Middle frontal gyrus (tissue), 1 donor: ENCODE results near the gene CDKAL1.
"Not testable (repeated sequence)": the region's sequence is repeated elsewhere in the genome, so short reads cannot be mapped to it uniquely, and the experiment has no call there.

ENCODE experiments used
- DNase-seq: peaks from one replicate; pipeline ENCODE4 v3.0.0-alpha.2; 2015; ENCODE audit warnings: low spot score; ENCODE audit errors: extremely low spot score

CDKAL1 gene

GRCh38 chr6:20633566-20634340 is 99.5 kb downstream of the CDKAL1 start:
- DNase-seq, result no peak

GRCh38 chr6:20639161-20639560 is 104.9 kb downstream of the CDKAL1 start:
- DNase-seq, result no peak

GRCh38 chr6:20640181-20640580 is 105.9 kb downstream of the CDKAL1 start:
- no peak for DNase-seq

GRCh38 chr6:20642441-20642840 is 108.2 kb downstream of the CDKAL1 start:
- DNase-seq, result no peak

- no peak for DNase-seq
Observed at GRCh38 chr6:20644667-20645370, 110.6 kb downstream of the CDKAL1 start.

- DNase-seq, result not testable (repeated sequence)
Observed at GRCh38 chr6:20645572-20645971, 111.3 kb downstream of the CDKAL1 start.

GRCh38 chr6:20647585-20647984 is 113.3 kb downstream of the CDKAL1 start:
- no peak for DNase-seq

GRCh38 chr6:20649696-20650470 is 115.6 kb downstream of the CDKAL1 start:
- DNase-seq, result not testable (repeated sequence)

- DNase-seq, result no peak
Observed at GRCh38 chr6:20652299-20653084, 118.2 kb downstream of the CDKAL1 start.

- DNase-seq, result no peak
Observed at GRCh38 chr6:20653085-20653479, 118.8 kb downstream of the CDKAL1 start.

GRCh38 chr6:20655317-20655716 is 121.1 kb downstream of the CDKAL1 start:
- no peak for DNase-seq

GRCh38 chr6:20657274-20657800 is 123.1 kb downstream of the CDKAL1 start:
- DNase-seq, result no peak

GRCh38 chr6:20658053-20658452 is 123.8 kb downstream of the CDKAL1 start:
- DNase-seq, result no peak

- no peak for DNase-seq
Observed at GRCh38 chr6:20658516-20658915, 124.3 kb downstream of the CDKAL1 start.

- DNase-seq, result no peak
Observed at GRCh38 chr6:20660534-20660933, 126.3 kb downstream of the CDKAL1 start.

- DNase-seq, result no peak
Observed at GRCh38 chr6:20661721-20662120, 127.5 kb downstream of the CDKAL1 start.

- DNase-seq, result no peak
Observed at GRCh38 chr6:20664250-20664649, 130.0 kb downstream of the CDKAL1 start.

GRCh38 chr6:20665290-20665689 is 131.0 kb downstream of the CDKAL1 start:
- no peak for DNase-seq

GRCh38 chr6:20669571-20670314 is 135.5 kb downstream of the CDKAL1 start:
- no peak for DNase-seq

- no peak for DNase-seq
Observed at GRCh38 chr6:20670750-20671149, 136.5 kb downstream of the CDKAL1 start.
